Activated naive CD4-positive, alpha-beta T cell treated with anti-CD3 and anti-CD28 coated beads, Interleukin-2, amount 50 U/mL, for 16 hours (primary cell): ENCODE results near the gene PAMR1.
"Not testable (repeated sequence)": the region's sequence is repeated elsewhere in the genome, so short reads cannot be mapped to it uniquely, and the experiment has no call there.

Experiments used
- DNase-seq: peaks from one replicate; pipeline ENCODE4 v3.0.0-alpha.2; 2020

Gene PAMR1

GRCh38 chr11:35543481-35543880 lies 18.1 kb upstream of the PAMR1 start:
- DNase-seq, result no peak

- no peak for DNase-seq
Observed at GRCh38 chr11:35541621-35542375, 16.4 kb upstream of the PAMR1 start.

GRCh38 chr11:35540526-35540925 lies 15.1 kb upstream of the PAMR1 start:
- DNase-seq, result no peak

GRCh38 chr11:35539781-35540281 lies 14.4 kb upstream of the PAMR1 start:
- no peak for DNase-seq

- no peak for DNase-seq
Observed at GRCh38 chr11:35539256-35539655, 13.8 kb upstream of the PAMR1 start.

- DNase-seq, result no peak
Observed at GRCh38 chr11:35536470-35536869, 11.1 kb upstream of the PAMR1 start.

GRCh38 chr11:35531246-35531645 lies 5.8 kb upstream of the PAMR1 start:
- no peak for DNase-seq

- DNase-seq, result no peak
Observed at GRCh38 chr11:35529971-35530495, 4.6 kb upstream of the PAMR1 start.

- no peak for DNase-seq
Observed at GRCh38 chr11:35526370-35526792, 965 bp upstream of the PAMR1 start.

- no peak for DNase-seq
Observed at GRCh38 chr11:35524780-35525179, 636 bp downstream of the PAMR1 start.

GRCh38 chr11:35523861-35524260 lies 1.6 kb downstream of the PAMR1 start:
- DNase-seq, result no peak

GRCh38 chr11:35523331-35523768 lies 2.1 kb downstream of the PAMR1 start:
- no peak for DNase-seq

- DNase-seq, result not testable (repeated sequence)
Observed at GRCh38 chr11:35522091-35522490, 3.3 kb downstream of the PAMR1 start.

- no peak for DNase-seq
Observed at GRCh38 chr11:35520376-35520775, 5.0 kb downstream of the PAMR1 start.

GRCh38 chr11:35518766-35519165 lies 6.7 kb downstream of the PAMR1 start:
- no peak for DNase-seq

- DNase-seq, result no peak
Observed at GRCh38 chr11:35517481-35517880, 7.9 kb downstream of the PAMR1 start.

GRCh38 chr11:35516403-35516802 lies 9.0 kb downstream of the PAMR1 start:
- DNase-seq, result no peak

- DNase-seq, result no peak
Observed at GRCh38 chr11:35515224-35515623, 10.2 kb downstream of the PAMR1 start.

- no peak for DNase-seq
Observed at GRCh38 chr11:35514481-35514880, 10.9 kb downstream of the PAMR1 start.

GRCh38 chr11:35511666-35512065 lies 13.8 kb downstream of the PAMR1 start:
- DNase-seq, result no peak

GRCh38 chr11:35507688-35508087 lies 17.7 kb downstream of the PAMR1 start:
- DNase-seq, result no peak

- no peak for DNase-seq
Observed at GRCh38 chr11:35501776-35502175, 23.6 kb downstream of the PAMR1 start.

GRCh38 chr11:35500744-35501143 lies 24.7 kb downstream of the PAMR1 start:
- DNase-seq, result no peak

GRCh38 chr11:35496416-35496815 lies 29.0 kb downstream of the PAMR1 start:
- DNase-seq, result no peak
